Heart left ventricle (tissue), 16 donors: Measurements from ENCODE around the gene PRH1. TPM values are rescaled to one million over a fixed set of nuclear protein-coding genes. Genes with fewer than 3 reads are reported as not detected.

Experiments used
- ATAC-seq, 4 donors: fragments of 200-7000 bp; cut with Tn5 transposase; one replicate each; pipeline ENCODE4 v1.9.1; 2020 to 2022; ENCODE audit warnings: moderate library complexity in 4 of 4, mild to moderate bottlenecking in 3 of 4, moderate number of reproducible peaks in 1 of 4
- DNase-seq, 5 donors: peaks; one replicate each; pipeline ENCODE4 v3.0.0-alpha.2; 2020
- H3K27ac ChIP-seq, 12 donors: fragments of 200-600 bp; sonication (generic) in 4 of 12; one replicate each; pipeline versions ENCODE4 v1.5.0 to v1.8.0; 2016 to 2022; ENCODE audit warnings: mild to moderate bottlenecking in 2 of 12
- H3K27me3 ChIP-seq, 9 donors: fragments of 200-600 bp; sonication (generic) in 2 of 9; one replicate each; pipeline versions ENCODE4 v1.5.1 to v1.8.0; 2016 to 2022; ENCODE audit warnings: mild to moderate bottlenecking in 3 of 9
- H3K36me3 ChIP-seq, 9 donors: fragments of 200-600 bp; sonication (generic) in 2 of 9; one replicate each; pipeline versions ENCODE4 v1.5.0 to v1.8.0; 2018 to 2022; ENCODE audit warnings: mild to moderate bottlenecking in 2 of 9
- H3K4me1 ChIP-seq, 12 donors: fragments of 200-600 bp; sonication (generic) in 4 of 12; one replicate each; pipeline versions ENCODE4 v1.5.0 to v1.8.0; 2016 to 2022; ENCODE audit warnings: mild to moderate bottlenecking in 3 of 12
- H3K4me3 ChIP-seq, 12 donors: fragments of 200-600 bp; sonication (generic) in 4 of 12; one replicate each; pipeline versions ENCODE4 v1.5.0 to v1.8.0; 2017 to 2022; ENCODE audit warnings: mild to moderate bottlenecking in 9 of 12, moderate library complexity in 4 of 12
- H3K9me3 ChIP-seq, 12 donors: fragments of 200-600 bp; sonication (generic) in 4 of 12; one replicate each; pipeline versions ENCODE4 v1.5.0 to v1.8.0; 2016 to 2022; ENCODE audit warnings: mild to moderate bottlenecking in 1 of 12
- POLR2A ChIP-seq, 2 donors: fragments of 450-650 bp; IDR thresholded peaks; one replicate each; pipeline ENCODE4 v1.6.1; 2017; ENCODE audit warnings: antibody characterized with exemption in 2 of 2, mild to moderate bottlenecking in 2 of 2, moderate library complexity in 2 of 2
- WGBS, 4 donors: extraction: QIAGEN DNeasy Blood & Tissue Kit in 2 of 4; methylation state at CpG; one replicate each; pipeline versions ENCODE4 v1.1.5 to v1.1.7; 2013 to 2018; 5-methylcytosine and 5-hydroxymethylcytosine counted together
- intact Hi-C, 10 donors: fragments of 100-400 bp; cut with DNase I; formaldehyde crosslinking; loops; one replicate each; pipeline versions ENCODE4 v1.11.1 to v1.14.2; 2022
- long read RNA-seq, 3 donors: library from polyadenylated mRNA; unstranded; transcript quantifications; one replicate each; pipeline ENCODE4 v2.0.0, GENCODE V29; 2020 to 2021
- polyA plus RNA-seq, 2 donors: library from polyadenylated mRNA; stranded (reverse); fragments of 200-250 nt; gene quantifications; one replicate each; pipeline ENCODE4 v1.2.3, GENCODE V29; 2013
- total RNA-seq, 9 donors: library from RNA; depleted of rRNA in 2 of 9; stranded (reverse); fragments of >200 nt in 2 of 9; fragmentation: NEBNext Ultra II Directional in 3 of 9; extraction: Animal tissue kit (Norgen Biotek cat#: 25700) in 3 of 9; gene quantifications; one replicate each; pipeline versions ENCODE4 v1.1.0 to v1.2.4, GENCODE V29; 2016 to 2023
- TF ChIP-seq, protein P1 (sequence below), 12 donors: fragments of 200-600 bp; sonication (generic) in 4 of 12; IDR thresholded peaks; one replicate each; pipeline versions ENCODE4 v1.5.0 to v1.8.0; 2018 to 2022; ENCODE audit warnings: antibody characterized with exemption in 12 of 12, mild to moderate bottlenecking in 5 of 12
- donor health status: ischemic (EF 13 %, LVEDD 7.1; RV severe dilation, severe dysfunction).
- donor health status: healthy with polysubstance abuse.
- donor health status: DM: no; HTN: yes; CAD: no.
- donor health status: DM: no; HTN: no; CAD: no.
- donor health status: ischemic (EF 25% LVEDD 6.9; RV normal size, moderate dysfunction).
- donor health status: ischemic (EF 25% LVEDD 5.7; RV mildly dilated, moderate dysfunction).
- donor health status: healthy.
- donor health status: DM: yes; HTN: yes; CAD: no.
- donor health status: ischemic (EF 35%, LVEDD 5.7; RV mildly dilated, moderate dysfunction).
- donor health status: nonischemic (EF 11% LVEDD 7.7; RV severe dilation, severe dysfunction).
- donor health status: DM: yes; HTN: yes; CAD: no.
- donor health status: PGD.
- donor health status: ischemic (EF 29% LVEDD 5.4; RV normal size, mild dysfunction).
- donor health status: nonischemic (EF 23%, LVEDD 6.1; RV moderate dilation, normal function).

Gene PRH1
- total RNA-seq (10 to 100 TPM in 3 of 9 donors, 1 to 10 TPM in 6; 1.7 to 13.5 (median 8.6) TPM), polyA plus RNA-seq (1 to 10 TPM; 1.9 to 2.8 TPM)
- long read RNA-seq, donor 1, partial matches to known transcripts = 0 of 3 reads
- long read RNA-seq, donor 1, other reads (novel, unspliced or antisense) = 3 of 3 reads
- long read RNA-seq, donor 2 = 0 reads
- long read RNA-seq, donor 3 = 0 reads

DNA sequence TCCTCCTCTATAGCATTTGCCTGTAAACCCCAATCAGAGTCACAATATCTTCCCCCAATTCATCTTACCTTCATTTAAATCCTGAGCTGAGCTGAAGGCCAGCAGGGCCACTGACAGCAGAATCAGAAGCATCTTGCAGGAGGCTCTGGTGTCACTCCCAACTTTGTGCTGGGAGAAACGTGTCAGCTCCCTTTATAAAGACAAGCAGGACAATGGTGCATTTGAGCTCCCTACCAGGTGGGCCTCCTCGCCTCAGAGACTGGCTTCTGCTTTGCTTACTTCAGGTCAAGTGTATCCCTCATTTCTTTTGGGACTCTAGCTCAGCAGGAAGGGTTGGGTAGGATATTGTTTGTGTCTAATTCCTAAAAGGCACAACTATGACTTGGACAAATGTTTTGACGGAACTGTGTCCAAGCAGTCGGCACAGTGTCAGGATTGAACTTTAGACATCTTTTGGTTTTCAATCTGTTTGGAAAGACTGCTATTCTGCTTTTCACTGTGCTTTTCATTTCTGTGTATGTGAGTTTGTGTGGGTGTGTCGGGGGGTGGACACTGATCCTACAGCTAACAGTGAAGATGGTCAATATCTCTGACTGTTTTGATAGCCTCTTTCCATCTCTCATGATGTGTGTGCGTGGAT, at the start of gene PRH1:
Gene PRH1 (minus strand): TSS at position 170 of the 640 bp plus-strand sequence. CDS start 38 bp downstream, at position 132.
- H3K4me1 ChIP-seq = peaks cover 0 to 6% (median 0%) of the 10 kb centered on the region in 12 donors
- no peak within 1 kb of the TSS for H3K27ac ChIP-seq
- intact Hi-C loops = no loop called here
- H3K36me3 ChIP-seq = peaks cover 0 to 13% (median 0%) of the 10 kb centered on the region in 9 donors
- no peaks in the 10 kb centered on the region for H3K27me3 ChIP-seq
- no peak for DNase-seq
- no peak for TF ChIP-seq POLR2A (IDR thresholded peaks at IDR 0.05)
- H3K4me3 ChIP-seq = no peak within 1 kb of the TSS
- no peak for ATAC-seq
- 93 to 98% (median 96%) methylated on average over 6 of the region's 6 CpGs for WGBS, 4 donors
- no peaks in the 10 kb centered on the region for H3K9me3 ChIP-seq

GRCh38 chr12:10928746-10929286, 44.8 kb upstream of the PRH1 start, which contains the start of gene PRH2:
Gene PRH2, plus strand, starts transcription at chr12:10929236. Its CDS starts 38 bp downstream, at chr12:10929274.
- H3K36me3 ChIP-seq = no peaks in the 10 kb centered on the region

GRCh38 chr12:10926269-10926668, 42.2 kb upstream of the PRH1 start:
- Histone ChIP-seq H3K36me3 (no peaks in the 10 kb centered on the region), H3K27ac (no peak overlapping the region), H3K4me1 (peaks cover 0 to 6% (median 0%) of the 10 kb centered on the region in 12 donors), H3K9me3 (no peaks in the 10 kb centered on the region), H3K4me3 (no peak overlapping the region), H3K27me3 (no peaks in the 10 kb centered on the region)
- intact Hi-C loops = no loop called here
- WGBS, 4 donors = 86 to 96% (median 92%) methylated on average over 5 of the region's 5 CpGs
- TF ChIP-seq, protein P1, sequence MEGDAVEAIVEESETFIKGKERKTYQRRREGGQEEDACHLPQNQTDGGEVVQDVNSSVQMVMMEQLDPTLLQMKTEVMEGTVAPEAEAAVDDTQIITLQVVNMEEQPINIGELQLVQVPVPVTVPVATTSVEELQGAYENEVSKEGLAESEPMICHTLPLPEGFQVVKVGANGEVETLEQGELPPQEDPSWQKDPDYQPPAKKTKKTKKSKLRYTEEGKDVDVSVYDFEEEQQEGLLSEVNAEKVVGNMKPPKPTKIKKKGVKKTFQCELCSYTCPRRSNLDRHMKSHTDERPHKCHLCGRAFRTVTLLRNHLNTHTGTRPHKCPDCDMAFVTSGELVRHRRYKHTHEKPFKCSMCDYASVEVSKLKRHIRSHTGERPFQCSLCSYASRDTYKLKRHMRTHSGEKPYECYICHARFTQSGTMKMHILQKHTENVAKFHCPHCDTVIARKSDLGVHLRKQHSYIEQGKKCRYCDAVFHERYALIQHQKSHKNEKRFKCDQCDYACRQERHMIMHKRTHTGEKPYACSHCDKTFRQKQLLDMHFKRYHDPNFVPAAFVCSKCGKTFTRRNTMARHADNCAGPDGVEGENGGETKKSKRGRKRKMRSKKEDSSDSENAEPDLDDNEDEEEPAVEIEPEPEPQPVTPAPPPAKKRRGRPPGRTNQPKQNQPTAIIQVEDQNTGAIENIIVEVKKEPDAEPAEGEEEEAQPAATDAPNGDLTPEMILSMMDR (IDR thresholded peaks at IDR 0.05) = no peak
- no peak for TF ChIP-seq POLR2A (IDR thresholded peaks at IDR 0.05)
- DNase-seq (no peak), ATAC-seq (no peak)

More at GRCh38 chr12:10928746-10929286, 44.8 kb upstream of the PRH1 start, which contains the start of gene PRH2:
- no peaks in the 10 kb centered on the region for H3K9me3 ChIP-seq
- intact Hi-C loops = no loop called here
- peaks cover 0 to 6% (median 0%) of the 10 kb centered on the region in 12 donors for H3K4me1 ChIP-seq
- H3K4me3 ChIP-seq = no peak within 1 kb of the TSS
- WGBS, 4 donors = 89 to 96% (median 94%) methylated on average over 5 of the region's 5 CpGs
- no peak for DNase-seq
- no peak for ATAC-seq
- H3K27me3 ChIP-seq = no peaks in the 10 kb centered on the region
- TF ChIP-seq POLR2A (IDR thresholded peaks at IDR 0.05) = no peak
- TF ChIP-seq, protein P1 (IDR thresholded peaks at IDR 0.05) = no peak
- no peak within 1 kb of the TSS for H3K27ac ChIP-seq

GRCh38 chr12:10919809-10920208, 35.8 kb upstream of the PRH1 start:
- no peak for ATAC-seq
- Histone ChIP-seq H3K27me3 (no peaks in the 10 kb centered on the region), H3K4me1 (no peaks in the 10 kb centered on the region), H3K9me3 (no peaks in the 10 kb centered on the region), H3K27ac (no peak overlapping the region), H3K4me3 (no peak overlapping the region), H3K36me3 (no peaks in the 10 kb centered on the region)
- 85 to 99% (median 95%) methylated on average over 1 of the region's 1 CpG for WGBS, 4 donors
- intact Hi-C loops = no loop called here
- TF ChIP-seq, protein P1 (IDR thresholded peaks at IDR 0.05) = no peak
- no peak for TF ChIP-seq POLR2A (IDR thresholded peaks at IDR 0.05)
- no peak for DNase-seq
